Suprapubic skin (tissue), 4 donors: ENCODE results near the gene DDC. TPM values are rescaled to one million over a fixed set of nuclear protein-coding genes. Genes with fewer than 3 reads are reported as not detected.

Experiments
- DNase-seq, 2 donors: peaks; one replicate each; pipeline ENCODE4 v3.0.0-alpha.2; 2019; ENCODE audit warnings: low spot score in 2 of 2
- H3K27ac ChIP-seq: fragments of 200-600 bp; sonication (generic); one replicate; pipeline ENCODE4 v1.5.1; 2019
- H3K27me3 ChIP-seq: fragments of 200-600 bp; sonication (generic); one replicate; pipeline ENCODE4 v1.5.1; 2019
- H3K36me3 ChIP-seq: fragments of 200-600 bp; sonication (generic); one replicate; pipeline ENCODE4 v1.5.1; 2019
- H3K4me1 ChIP-seq: fragments of 200-600 bp; sonication (generic); one replicate; pipeline ENCODE4 v1.5.1; 2019
- H3K4me3 ChIP-seq: fragments of 200-600 bp; sonication (generic); one replicate; pipeline ENCODE4 v1.5.1; 2019; ENCODE audit warnings: mild to moderate bottlenecking
- H3K9me3 ChIP-seq: fragments of 200-600 bp; sonication (generic); one replicate; pipeline ENCODE4 v1.5.1; 2019
- CTCF ChIP-seq, 2 donors: fragments of 200-600 bp in 1 of 2; fragments of 450-650 bp in 1 of 2; sonication (generic) in 1 of 2; IDR thresholded peaks; one replicate each; pipeline ENCODE4 v1.5.1; 2016 to 2019; ENCODE audit warnings: antibody characterized with exemption in 2 of 2, mild to moderate bottlenecking in 1 of 2, moderate library complexity in 1 of 2
- EP300 ChIP-seq: sonication (generic); formaldehyde crosslinking; IDR thresholded peaks from one replicate; pipeline ENCODE4 v1.6.1; 2017; ENCODE audit warnings: antibody characterized with exemption
- POLR2A ChIP-seq, 2 donors: fragments of 450-650 bp; IDR thresholded peaks; one replicate each; pipeline ENCODE4 v1.6.1; 2017; ENCODE audit warnings: antibody characterized with exemption in 2 of 2, mild to moderate bottlenecking in 2 of 2, moderate library complexity in 2 of 2
- POLR2AphosphoS5 ChIP-seq, 3 donors: sonication (generic); formaldehyde crosslinking; IDR thresholded peaks; one replicate each; pipeline ENCODE4 v1.6.1; 2017; ENCODE audit warnings: antibody characterized with exemption in 3 of 3
- WGBS: methylation state at CpG from one replicate; pipeline ENCODE4 v1.1.5; 2018; 5-methylcytosine and 5-hydroxymethylcytosine counted together
- total RNA-seq, 4 donors: library from RNA; depleted of rRNA; stranded (reverse); fragments of >200 nt; gene quantifications; one replicate each; pipeline ENCODE4 v1.1.0, GENCODE V29; 2016

DDC gene
- total RNA-seq, 4 donors from 2014 or later = 1.6 to 3.6 TPM; not detected in 2

- Histone ChIP-seq H3K27me3 (no peaks in the 10 kb centered on the region), H3K9me3 (no peaks in the 10 kb centered on the region), H3K27ac (no peak overlapping the region), H3K36me3 (no peaks in the 10 kb centered on the region), H3K4me3 (no peak overlapping the region), H3K4me1 (peaks cover 4% of the 10 kb centered on the region)
- no peak for TF ChIP-seq POLR2A (IDR thresholded peaks at IDR 0.05)
- TF ChIP-seq CTCF (IDR thresholded peaks at IDR 0.05) = no peak
- TF ChIP-seq EP300 = no peak
- TF ChIP-seq POLR2AphosphoS5 (IDR thresholded peaks at IDR 0.05) = no peak
- DNase-seq = no peak
- WGBS = 92% methylated on average over 9 of the region's 9 CpGs
These were observed 88.1 kb downstream of the DDC start for GRCh38 chr7:50476953-50477625.

GRCh38 chr7:50475340-50475739 lies 89.9 kb downstream of the DDC start:
- no peak overlapping the region for H3K27ac ChIP-seq
- no peak for DNase-seq

GRCh38 chr7:50474382-50475160 lies 90.6 kb downstream of the DDC start:
- WGBS = 39% methylated on average over 8 of the region's 8 CpGs
- no peak for DNase-seq

More at GRCh38 chr7:50475340-50475739, 89.9 kb downstream of the DDC start:
- H3K9me3 ChIP-seq = no peaks in the 10 kb centered on the region
- TF ChIP-seq POLR2AphosphoS5 (IDR thresholded peaks at IDR 0.05) (no peak), CTCF (IDR thresholded peaks at IDR 0.05) (no peak), EP300 (no peak), POLR2A (IDR thresholded peaks at IDR 0.05) (no peak)
- H3K4me3 ChIP-seq = no peak overlapping the region
- peaks cover 4% of the 10 kb centered on the region for H3K4me1 ChIP-seq
- no peaks in the 10 kb centered on the region for H3K36me3 ChIP-seq
- H3K27me3 ChIP-seq = no peaks in the 10 kb centered on the region
- 62% methylated on average over 4 of the region's 4 CpGs for WGBS

GRCh38 chr7:50473531-50473930 lies 91.7 kb downstream of the DDC start:
- no peak for TF ChIP-seq POLR2A (IDR thresholded peaks at IDR 0.05)
- TF ChIP-seq POLR2AphosphoS5 (IDR thresholded peaks at IDR 0.05) = no peak
- no peak for TF ChIP-seq EP300
- no peak for TF ChIP-seq CTCF (IDR thresholded peaks at IDR 0.05)
- H3K4me1 ChIP-seq = peaks cover 4% of the 10 kb centered on the region
- H3K27ac ChIP-seq = no peak overlapping the region
- no peaks in the 10 kb centered on the region for H3K27me3 ChIP-seq
- no peaks in the 10 kb centered on the region for H3K36me3 ChIP-seq
- 67% methylated on average over 1 of the region's 4 CpGs for WGBS
- H3K4me3 ChIP-seq = no peak overlapping the region
- no peak for DNase-seq
- H3K9me3 ChIP-seq = no peaks in the 10 kb centered on the region

More at GRCh38 chr7:50474382-50475160, 90.6 kb downstream of the DDC start:
- no peaks in the 10 kb centered on the region for H3K9me3 ChIP-seq
- no peaks in the 10 kb centered on the region for H3K36me3 ChIP-seq
- H3K4me3 ChIP-seq = no peak overlapping the region
- TF ChIP-seq POLR2A (IDR thresholded peaks at IDR 0.05) = no peak
- TF ChIP-seq CTCF (IDR thresholded peaks at IDR 0.05) = no peak
- TF ChIP-seq EP300 = no peak
- no peak for TF ChIP-seq POLR2AphosphoS5 (IDR thresholded peaks at IDR 0.05)
- H3K27ac ChIP-seq = no peak overlapping the region
- H3K27me3 ChIP-seq = no peaks in the 10 kb centered on the region
- H3K4me1 ChIP-seq = peaks cover 4% of the 10 kb centered on the region

GRCh38 chr7:50472427-50472826 lies 92.8 kb downstream of the DDC start:
- H3K4me3 ChIP-seq = no peak overlapping the region
- 94% methylated on average over 7 of the region's 7 CpGs for WGBS
- no peaks in the 10 kb centered on the region for H3K36me3 ChIP-seq
- DNase-seq = no peak
- H3K27me3 ChIP-seq = no peaks in the 10 kb centered on the region
- H3K9me3 ChIP-seq = no peaks in the 10 kb centered on the region
- no peak for TF ChIP-seq CTCF (IDR thresholded peaks at IDR 0.05)
- no peak for TF ChIP-seq POLR2AphosphoS5 (IDR thresholded peaks at IDR 0.05)
- TF ChIP-seq POLR2A (IDR thresholded peaks at IDR 0.05) = no peak
- no peak overlapping the region for H3K27ac ChIP-seq
- peaks cover 7% of the 10 kb centered on the region for H3K4me1 ChIP-seq
